ENCODE data around the gene KANSL1.

The KANSL1 gene

GRCh38 chr17:45996282-45996937, 196.8 kb downstream of the KANSL1 start:
- Histone ChIP-seq H3K27ac (no peak overlapping the region), H3K4me3 (no peak overlapping the region)

- H3K27ac ChIP-seq: no peak overlapping the region
Measured at GRCh38 chr17:45995627-45996270, 197.5 kb downstream of the KANSL1 start.

GRCh38 chr17:45994987-45995386, 198.2 kb downstream of the KANSL1 start:
- H3K4me3 ChIP-seq: no peak overlapping the region
- H3K27ac ChIP-seq: no peak overlapping the region

More at GRCh38 chr17:45995627-45996270, 197.5 kb downstream of the KANSL1 start:
- H3K4me3 ChIP-seq: no peak overlapping the region

DNA sequence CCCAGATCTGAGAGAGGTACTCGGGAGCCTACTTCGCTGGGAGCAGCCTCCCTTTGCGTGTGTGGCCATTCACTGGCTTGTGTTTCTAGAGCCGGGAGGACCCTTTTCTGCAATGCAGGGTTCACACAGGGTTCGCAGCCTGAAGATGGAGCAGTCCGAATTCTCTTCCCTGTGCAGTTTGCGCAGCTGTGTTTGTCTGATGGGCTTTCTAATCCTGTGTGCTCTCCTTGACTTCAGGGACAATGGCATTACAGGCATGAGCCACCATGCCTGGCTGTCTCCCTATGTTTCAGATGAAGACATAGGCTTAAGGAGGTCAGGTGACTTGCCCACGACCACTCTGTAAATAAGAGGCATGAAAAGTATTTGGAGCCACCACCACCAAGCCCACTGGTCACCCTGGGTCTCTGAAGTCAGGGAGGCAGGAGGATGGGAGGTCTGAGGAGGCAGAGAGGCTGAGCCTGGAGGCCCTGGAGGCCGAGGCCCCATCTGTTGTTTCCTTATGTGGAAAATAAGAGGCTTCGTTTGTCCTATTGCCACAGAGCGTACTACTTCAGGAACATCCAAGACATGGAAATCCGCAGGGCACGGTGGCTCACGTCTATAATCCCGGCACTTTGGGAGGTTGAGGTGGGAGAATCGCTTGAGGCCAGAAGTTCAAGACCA, 199.1 kb downstream of the KANSL1 start:
- H3K27ac ChIP-seq: no peak overlapping the region
- no peak overlapping the region for H3K4me3 ChIP-seq

- Histone ChIP-seq H3K27ac (no peak overlapping the region), H3K4me3 (no peak overlapping the region)
Measured at GRCh38 chr17:45992904-45993303, 200.3 kb downstream of the KANSL1 start.

GRCh38 chr17:45992175-45992574, 201.1 kb downstream of the KANSL1 start:
- H3K27ac ChIP-seq: no peak overlapping the region
- H3K4me3 ChIP-seq: no peak overlapping the region

DNA sequence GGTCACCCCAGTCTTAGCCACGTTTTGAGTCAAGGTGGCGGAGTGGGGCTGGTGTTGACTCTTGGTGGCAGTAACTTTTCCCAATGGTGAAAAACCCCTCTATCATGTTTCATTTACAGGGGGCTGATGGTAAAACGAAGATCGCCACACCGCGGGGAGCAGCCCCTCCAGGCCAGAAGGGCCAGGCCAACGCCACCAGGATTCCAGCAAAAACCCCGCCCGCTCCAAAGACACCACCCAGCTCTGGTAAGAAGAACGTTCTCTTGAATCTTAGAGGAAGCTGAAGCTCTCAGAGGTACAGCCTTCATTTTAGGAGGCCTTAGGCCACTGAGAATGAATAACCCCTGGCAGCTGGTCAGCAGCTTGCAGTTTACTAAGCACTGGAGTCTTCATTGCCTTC, 201.9 kb downstream of the KANSL1 start:
- Histone ChIP-seq H3K4me3 (no peak overlapping the region), H3K27ac (no peak overlapping the region)

- H3K4me3 ChIP-seq: no peak overlapping the region
- H3K27ac ChIP-seq: no peak overlapping the region
Measured at GRCh38 chr17:45990886-45991285, 202.3 kb downstream of the KANSL1 start.

- H3K27ac ChIP-seq: no peak overlapping the region
- no peak overlapping the region for H3K4me3 ChIP-seq
Measured at GRCh38 chr17:45989759-45990158, 203.5 kb downstream of the KANSL1 start.

DNA sequence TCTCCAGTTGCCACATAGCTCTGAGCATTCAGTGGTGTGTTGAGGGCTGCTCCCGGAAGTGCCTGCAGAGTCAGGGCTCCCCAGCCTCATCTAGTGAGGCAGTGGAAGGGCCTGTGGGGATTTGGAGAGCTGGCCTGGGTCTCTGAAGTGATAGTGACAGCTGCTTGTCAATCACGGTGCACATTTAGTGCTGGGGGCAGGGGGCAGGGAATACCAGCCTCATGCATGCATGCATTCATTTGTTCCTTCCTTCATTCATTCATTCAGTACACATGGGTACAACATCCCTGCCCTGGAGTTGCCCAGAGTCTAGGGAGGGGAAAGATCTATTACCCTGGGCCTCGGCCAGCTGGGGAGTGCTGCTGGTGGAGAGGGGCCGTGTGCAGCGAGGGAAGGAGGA, 205.5 kb downstream of the KANSL1 start:
- Histone ChIP-seq H3K27ac (no peak overlapping the region), H3K4me3 (no peak overlapping the region)

GRCh38 chr17:45986056-45986455, 207.2 kb downstream of the KANSL1 start:
- Histone ChIP-seq H3K4me3 (no peak overlapping the region), H3K27ac (no peak overlapping the region)

GRCh38 chr17:45985447-45985846, 207.8 kb downstream of the KANSL1 start:
- no peak overlapping the region for H3K4me3 ChIP-seq
- no peak overlapping the region for H3K27ac ChIP-seq

GRCh38 chr17:45984368-45984767, 208.9 kb downstream of the KANSL1 start:
- Histone ChIP-seq H3K27ac (no peak overlapping the region), H3K4me3 (no peak overlapping the region)

- Histone ChIP-seq H3K27ac (no peak overlapping the region), H3K4me3 (no peak overlapping the region)
Measured at GRCh38 chr17:45983614-45984310, 209.5 kb downstream of the KANSL1 start.

DNA sequence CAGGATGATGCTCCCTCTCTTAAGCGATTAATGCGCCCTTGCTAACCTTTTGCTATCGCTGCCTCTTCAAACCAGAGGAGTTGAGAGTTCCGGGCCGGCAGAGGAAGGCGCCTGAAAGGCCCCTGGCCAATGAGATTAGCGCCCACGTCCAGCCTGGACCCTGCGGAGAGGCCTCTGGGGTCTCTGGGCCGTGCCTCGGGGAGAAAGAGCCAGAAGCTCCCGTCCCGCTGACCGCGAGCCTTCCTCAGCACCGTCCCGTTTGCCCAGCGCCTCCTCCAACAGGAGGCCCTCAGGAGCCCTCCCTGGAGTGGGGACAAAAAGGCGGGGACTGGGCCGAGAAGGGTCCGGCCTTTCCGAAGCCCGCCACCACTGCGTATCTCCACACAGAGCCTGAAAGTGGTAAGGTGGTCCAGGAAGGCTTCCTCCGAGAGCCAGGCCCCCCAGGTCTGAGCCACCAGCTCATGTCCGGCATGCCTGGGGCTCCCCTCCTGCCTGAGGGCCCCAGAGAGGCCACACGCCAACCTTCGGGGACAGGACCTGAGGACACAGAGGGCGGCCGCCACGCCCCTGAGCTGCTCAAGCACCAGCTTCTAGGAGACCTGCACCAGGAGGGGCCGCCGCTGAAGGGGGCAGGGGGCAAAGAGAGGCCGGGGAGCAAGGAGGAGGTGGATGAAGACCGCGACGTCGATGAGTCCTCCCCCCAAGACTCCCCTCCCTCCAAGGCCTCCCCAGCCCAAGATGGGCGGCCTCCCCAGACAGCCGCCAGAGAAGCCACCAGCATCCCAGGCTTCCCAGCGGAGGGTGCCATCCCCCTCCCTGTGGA, 210.2 kb downstream of the KANSL1 start:
- Histone ChIP-seq H3K4me3 (no peak overlapping the region), H3K27ac (no peak overlapping the region)

DNA sequence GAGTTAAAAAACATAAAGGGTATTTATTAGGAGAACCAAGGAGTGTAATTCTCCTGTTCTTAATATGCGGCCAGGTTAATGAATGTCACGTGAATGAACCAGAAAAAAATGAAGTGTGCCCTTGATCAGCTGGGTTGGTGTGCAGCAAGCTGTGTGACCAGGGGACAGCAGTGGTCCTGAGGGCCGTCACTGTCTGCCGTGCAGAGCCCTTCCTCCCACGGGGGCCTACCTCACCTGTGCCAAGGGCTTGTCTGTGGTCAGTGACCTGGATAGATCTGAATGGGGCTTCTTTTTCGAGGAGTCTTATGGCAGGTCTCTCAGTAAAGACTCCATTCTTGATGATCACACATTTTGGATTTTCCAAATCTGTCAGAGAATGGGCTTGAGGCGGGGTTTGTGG, 211.9 kb downstream of the KANSL1 start:
- H3K27ac ChIP-seq: no peak overlapping the region

GRCh38 chr17:45980855-45981254, 212.4 kb downstream of the KANSL1 start:
- no peak overlapping the region for H3K27ac ChIP-seq
- no peak overlapping the region for H3K4me3 ChIP-seq

More for the DNA sequence above, 211.9 kb downstream of the KANSL1 start:
- no peak overlapping the region for H3K4me3 ChIP-seq

Measured in skin epidermis (tissue), 12 donors.